Fibroblast of lung (primary cell): ENCODE results near the gene CD79B. TPM values are rescaled to one million over a fixed set of nuclear protein-coding genes. Genes with fewer than 3 reads are reported as not detected.

Source experiments
- DNase-seq, 2 donors: peaks; one replicate each; pipeline versions ENCODE4 v3.0.0 to v3.0.0-alpha.2; 2010; ENCODE audit warnings: low read depth in 2 of 2
- H2AFZ ChIP-seq: 2 replicates; pipeline ENCODE4 v1.5.1; 2012; ENCODE audit warnings: low read length, control low read depth, inconsistent platforms
- H3K27ac ChIP-seq: 2 replicates; pipeline ENCODE4 v1.5.1; 2011; ENCODE audit warnings: low read length, control low read depth; ENCODE audit not compliant: insufficient read depth
- H3K27me3 ChIP-seq: 2 replicates; pipeline ENCODE4 v1.5.1; 2011; ENCODE audit warnings: mild to moderate bottlenecking, low read length; ENCODE audit not compliant: control insufficient read depth, insufficient read depth
- H3K36me3 ChIP-seq: 2 replicates; pipeline ENCODE4 v1.5.1; 2011; ENCODE audit warnings: low read length; ENCODE audit not compliant: control insufficient read depth, insufficient read depth
- H3K4me1 ChIP-seq: 2 replicates; pipeline ENCODE4 v1.5.1; 2011; ENCODE audit warnings: low read length; ENCODE audit not compliant: control insufficient read depth, insufficient read depth; ENCODE audit errors: extremely low read depth
- H3K4me2 ChIP-seq: 2 replicates; pipeline ENCODE4 v1.5.1; 2011; ENCODE audit warnings: low read length, control low read depth; ENCODE audit not compliant: insufficient read depth; ENCODE audit errors: extremely low read depth
- H3K4me3 ChIP-seq, 4 experiments: fragments of 200-600 bp in 1 of 4; sonication (generic) in 1 of 4; replicated peaks in 1 of 4; 2 replicates each; pipeline ENCODE4 v1.5.1; 2011 to 2016; ENCODE audit warnings: low read length in 4 of 4, low read depth in 3 of 4, mild to moderate bottlenecking in 3 of 4, control low read depth in 2 of 4, inconsistent platforms in 1 of 4, mixed read lengths in 1 of 4; ENCODE audit not compliant: insufficient read depth in 1 of 4; ENCODE audit errors: control extremely low read depth in 1 of 4
- H3K79me2 ChIP-seq: 2 replicates; pipeline ENCODE4 v1.5.1; 2012; ENCODE audit warnings: mild to moderate bottlenecking, low read length, inconsistent platforms; ENCODE audit not compliant: control insufficient read depth, insufficient read depth
- H3K9ac ChIP-seq: 2 replicates; pipeline ENCODE4 v1.5.1; 2011; ENCODE audit warnings: mild to moderate bottlenecking, low read length, control low read depth; ENCODE audit not compliant: insufficient read depth
- H3K9me3 ChIP-seq: 2 replicates; pipeline ENCODE4 v1.5.1; 2012; ENCODE audit warnings: low read depth, low read length; ENCODE audit not compliant: control insufficient read depth, insufficient read depth
- H4K20me1 ChIP-seq: 2 replicates; pipeline ENCODE4 v1.5.1; 2011; ENCODE audit warnings: low read length; ENCODE audit not compliant: control insufficient read depth, insufficient read depth; ENCODE audit errors: extremely low read depth
- EZH2 ChIP-seq: IDR thresholded peaks from 2 replicates; pipeline ENCODE4 v1.5.1; 2012; ENCODE audit warnings: low read length, control low read depth, mild to moderate bottlenecking; ENCODE audit errors: missing control alignments
- polyA plus RNA-seq, 2 donors: library from polyadenylated mRNA; depleted of rRNA in 1 of 2; stranded (reverse) in 1 of 2; unstranded in 1 of 2; fragments of >200 nt; gene quantifications; 2 replicates each; pipeline ENCODE4 v1.2.1, GENCODE V29; 2011 to 2012; ENCODE audit warnings: missing spikeins in 1 of 2
- total RNA-seq: library from RNA; depleted of rRNA; stranded (reverse); fragments of >200 nt; gene quantifications from 2 replicates; pipeline ENCODE4 v1.2.1, GENCODE V29; 2014
- TF ChIP-seq, protein P1 (sequence below), 2 donors: IDR thresholded peaks in 1 of 2; conservative IDR thresholded peaks in 1 of 2; 1 replicate in 1 of 2; 2 replicates in 1 of 2; pipeline ENCODE4 v1.5.1; 2011 to 2012; ENCODE audit warnings: low read length in 2 of 2, control low read depth in 1 of 2, inconsistent platforms in 1 of 2, low read depth in 1 of 2, mild to moderate bottlenecking in 1 of 2

CD79B gene
- total and polyA plus RNA-seq, 2 donors (not counting 1 experiment from before 2014, with no cell fraction given): 0.17 to 0.72 TPM

DNA sequence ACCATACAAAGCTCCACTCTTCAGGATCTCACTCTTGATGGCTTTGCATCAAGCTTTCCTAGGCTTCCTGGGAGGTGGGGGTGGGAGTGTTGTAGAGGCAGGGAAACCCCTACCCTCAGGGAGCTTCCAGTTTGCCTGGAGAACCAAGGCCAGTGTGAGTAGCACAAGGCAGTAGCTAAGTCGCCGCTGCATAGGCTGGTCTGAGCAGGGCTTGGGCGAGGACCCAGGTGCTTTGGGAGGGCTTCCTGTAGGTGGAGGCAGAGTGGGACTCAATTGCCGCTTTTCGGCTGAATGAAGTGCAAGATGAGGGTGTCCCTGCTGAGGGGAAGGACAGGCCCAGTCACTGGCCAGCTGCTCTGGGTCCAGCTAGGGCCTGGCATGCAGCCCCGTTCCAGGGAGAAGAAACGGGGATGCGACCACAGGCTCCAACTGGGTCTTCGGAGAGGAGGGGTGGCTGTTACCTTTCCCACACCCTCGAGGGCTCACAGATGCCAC is 3.9 kb downstream of the CD79B start:
- no peak for TF ChIP-seq EZH2
- TF ChIP-seq, protein P1, sequence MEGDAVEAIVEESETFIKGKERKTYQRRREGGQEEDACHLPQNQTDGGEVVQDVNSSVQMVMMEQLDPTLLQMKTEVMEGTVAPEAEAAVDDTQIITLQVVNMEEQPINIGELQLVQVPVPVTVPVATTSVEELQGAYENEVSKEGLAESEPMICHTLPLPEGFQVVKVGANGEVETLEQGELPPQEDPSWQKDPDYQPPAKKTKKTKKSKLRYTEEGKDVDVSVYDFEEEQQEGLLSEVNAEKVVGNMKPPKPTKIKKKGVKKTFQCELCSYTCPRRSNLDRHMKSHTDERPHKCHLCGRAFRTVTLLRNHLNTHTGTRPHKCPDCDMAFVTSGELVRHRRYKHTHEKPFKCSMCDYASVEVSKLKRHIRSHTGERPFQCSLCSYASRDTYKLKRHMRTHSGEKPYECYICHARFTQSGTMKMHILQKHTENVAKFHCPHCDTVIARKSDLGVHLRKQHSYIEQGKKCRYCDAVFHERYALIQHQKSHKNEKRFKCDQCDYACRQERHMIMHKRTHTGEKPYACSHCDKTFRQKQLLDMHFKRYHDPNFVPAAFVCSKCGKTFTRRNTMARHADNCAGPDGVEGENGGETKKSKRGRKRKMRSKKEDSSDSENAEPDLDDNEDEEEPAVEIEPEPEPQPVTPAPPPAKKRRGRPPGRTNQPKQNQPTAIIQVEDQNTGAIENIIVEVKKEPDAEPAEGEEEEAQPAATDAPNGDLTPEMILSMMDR (conservative IDR thresholded peaks at IDR 0.05 in 1 of 2, IDR thresholded peaks at IDR 0.05 in 1 of 2; ENCODE audit: low read depth in 1 of 2, low read length in 2 of 2): no peak
- Histone ChIP-seq H2AFZ (no peak overlapping the region), H3K36me3 (no peaks in the 10 kb centered on the region), H3K4me3 (no peak overlapping the region), H3K4me2 (no peak overlapping the region), H3K79me2 (no peaks in the 10 kb centered on the region), H3K9me3 (no peaks in the 10 kb centered on the region), H4K20me1 (no peaks in the 10 kb centered on the region), H3K4me1 (no peaks in the 10 kb centered on the region), H3K27ac (no peak overlapping the region), H3K9ac (no peak overlapping the region), H3K27me3 (peaks cover 5% of the 10 kb centered on the region)
- DNase-seq: no peak

DNA sequence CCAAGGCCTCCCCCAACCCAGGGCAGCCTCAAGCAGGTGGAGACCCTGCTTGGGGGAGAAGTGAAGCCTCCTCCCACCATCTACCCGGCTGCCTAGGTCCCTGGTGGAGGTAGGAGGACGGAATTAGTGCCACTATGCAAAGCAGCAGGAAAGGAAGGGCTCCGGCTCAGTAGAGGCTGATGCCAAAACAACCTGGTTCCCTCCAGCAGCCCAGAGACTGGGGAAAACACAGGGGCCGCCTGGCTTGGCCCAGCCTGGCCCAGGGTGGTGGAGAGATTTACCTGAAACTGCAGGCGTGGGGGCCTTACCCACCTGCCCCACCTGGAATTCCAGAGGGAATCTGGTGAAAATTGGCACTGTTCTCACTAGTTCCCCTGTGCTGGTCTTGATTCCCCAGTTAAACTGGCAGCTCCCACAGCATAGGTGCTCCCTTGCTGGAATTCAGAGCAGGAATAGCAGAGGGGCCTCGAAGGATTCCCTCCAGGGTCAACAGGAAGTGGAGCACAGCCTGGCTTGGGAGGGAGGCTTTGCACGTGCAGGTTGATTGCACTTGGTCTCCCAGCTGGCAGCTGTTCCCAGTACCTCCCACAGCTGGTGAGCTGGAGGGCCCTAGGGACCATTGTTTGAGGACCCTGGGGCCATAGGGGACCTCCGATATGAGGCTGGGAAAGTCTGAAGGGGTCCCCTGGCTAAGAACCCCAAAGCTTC is 4.5 kb downstream of the CD79B start:
- Histone ChIP-seq H3K79me2 (no peaks in the 10 kb centered on the region), H3K9ac (no peak overlapping the region), H3K4me1 (no peaks in the 10 kb centered on the region), H3K36me3 (no peaks in the 10 kb centered on the region), H3K9me3 (no peaks in the 10 kb centered on the region), H4K20me1 (no peaks in the 10 kb centered on the region), H3K4me2 (no peak overlapping the region), H2AFZ (no peak overlapping the region), H3K4me3 (no peak overlapping the region), H3K27ac (no peak overlapping the region), H3K27me3 (peaks cover 5% of the 10 kb centered on the region)
- TF ChIP-seq, protein P1 (conservative IDR thresholded peaks at IDR 0.05 in 1 of 2, IDR thresholded peaks at IDR 0.05 in 1 of 2; ENCODE audit: low read depth in 1 of 2, low read length in 2 of 2): no peak
- no peak for TF ChIP-seq EZH2
- DNase-seq: no peak

DNA sequence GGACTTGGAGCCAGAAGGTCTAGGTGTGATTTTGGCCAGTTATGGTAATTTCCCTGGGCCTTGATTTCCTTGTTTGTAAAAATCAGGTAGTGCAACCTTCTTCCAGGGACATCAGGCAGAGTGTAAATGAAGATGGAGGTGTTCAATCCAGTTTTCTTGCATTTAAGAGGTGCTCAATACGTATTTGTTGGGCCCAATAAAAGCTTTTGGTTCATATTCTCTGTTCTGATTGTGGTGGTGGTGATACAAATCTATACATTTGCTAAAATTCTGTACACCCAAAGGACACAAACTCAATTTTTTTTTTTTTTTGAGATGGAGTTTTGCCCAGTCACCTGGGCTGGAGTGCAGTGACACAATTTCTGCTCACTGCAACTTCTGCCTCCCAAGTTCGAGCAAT is 6.0 kb downstream of the CD79B start:
- Histone ChIP-seq H3K9me3 (no peaks in the 10 kb centered on the region), H2AFZ (no peak overlapping the region), H3K27ac (no peak overlapping the region), H3K79me2 (no peaks in the 10 kb centered on the region), H3K4me1 (no peaks in the 10 kb centered on the region), H4K20me1 (no peaks in the 10 kb centered on the region), H3K4me3 (no peak overlapping the region), H3K36me3 (no peaks in the 10 kb centered on the region), H3K27me3 (peaks cover 5% of the 10 kb centered on the region), H3K4me2 (no peak overlapping the region), H3K9ac (no peak overlapping the region)
- no peak for DNase-seq
- no peak for TF ChIP-seq EZH2
- TF ChIP-seq, protein P1 (conservative IDR thresholded peaks at IDR 0.05 in 1 of 2, IDR thresholded peaks at IDR 0.05 in 1 of 2; ENCODE audit: low read depth in 1 of 2, low read length in 2 of 2): no peak
